ENCODE data around the gene SPRY4. TPM values are rescaled to one million over a fixed set of nuclear protein-coding genes. Genes with fewer than 3 reads are reported as not detected.

SPRY4 gene
- total and polyA plus RNA-seq, 3 experiments from 2014 or later = 1.1 to 1.4 TPM; not detected in 1

Other genes starting within 250 kb of the SPRY4 start
- gene NDFIP1, start 216.2 kb downstream of the SPRY4 start, total RNA-seq = 10 to 100 TPM; 81.3 to 84.4 TPM
- 58.3 TPM for gene NDFIP1, start 216.2 kb downstream of the SPRY4 start, polyA plus RNA-seq